ENCODE measurements around the gene ATP1A4.

DNA sequence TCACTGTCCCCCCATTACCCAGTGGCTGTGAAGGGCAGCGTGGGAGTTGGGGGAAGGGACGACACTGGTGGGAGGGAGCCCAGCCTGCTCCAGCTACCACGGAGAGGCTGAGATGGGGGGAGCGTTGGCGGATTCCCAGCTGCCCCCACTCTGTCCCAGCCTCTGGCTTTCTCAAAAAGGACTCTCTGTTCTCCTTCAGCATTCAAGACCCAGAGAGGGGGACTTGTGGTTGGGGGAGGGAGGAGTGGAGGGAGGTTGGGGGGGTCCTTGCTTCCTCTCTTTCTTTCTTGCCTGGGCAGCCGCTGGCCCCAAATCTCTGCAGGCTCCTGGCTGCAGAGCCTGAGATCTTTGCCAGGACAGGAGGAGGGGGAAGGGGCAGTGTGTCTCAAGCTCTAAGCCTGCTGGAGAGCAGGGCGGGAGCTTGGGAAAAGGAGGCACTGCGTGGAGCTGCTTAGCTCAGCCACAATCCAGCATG lies 33.7 kb upstream of the ATP1A4 start:
- TF ChIP-seq HCFC1 (IDR thresholded peaks at IDR 0.05; ENCODE audit: low read depth, low read length) (no peak), CBX1 (IDR thresholded peaks at IDR 0.05; ENCODE audit: low read depth) (no peak), PHF20 (IDR thresholded peaks at IDR 0.05; ENCODE audit: partially characterized antibody) (no peak), KDM1A (IDR thresholded peaks at IDR 0.05) (no peak), GABPA (tag; conservative IDR thresholded peaks at IDR 0.05; ENCODE audit: low read depth) (no peak), POLR2A (conservative IDR thresholded peaks at IDR 0.05) (no peak), CEBPG (CRISPR knock-in tag; IDR thresholded peaks at IDR 0.05) (no peak), CEBPG (tag; conservative IDR thresholded peaks at IDR 0.05 in 1 of 2, IDR thresholded peaks at IDR 0.05 in 1 of 2) (no peak)

All from K562 (cell line).